Gastrocnemius medialis (tissue), 4 donors: ENCODE measurements around the gene TMEM8B. TPM values are rescaled to one million over a fixed set of nuclear protein-coding genes. Genes with fewer than 3 reads are reported as not detected.

Experiments
- ATAC-seq, 2 donors: fragments of 150-250 bp; one replicate each; pipeline ENCODE4 v1.9.1; 2016
- DNase-seq, 2 donors: peaks; one replicate each; pipeline ENCODE4 v3.0.0-alpha.2; 2019
- H3K27ac ChIP-seq, 4 donors: fragments of 200-600 bp; sonication (generic); 1 replicate in 1 of 4; 2 replicates in 3 of 4; pipeline ENCODE4 v1.5.1; 2016 to 2018; ENCODE audit warnings: mild to moderate bottlenecking in 2 of 4, moderate library complexity in 1 of 4
- H3K27me3 ChIP-seq, 3 donors: fragments of 200-600 bp; sonication (generic) in 2 of 3; 1 replicate in 1 of 3; 2 replicates in 2 of 3; pipeline versions ENCODE4 v1.5.1 to v1.6.0; 2016 to 2019; ENCODE audit warnings: mild to moderate bottlenecking in 1 of 3, moderate library complexity in 1 of 3
- H3K36me3 ChIP-seq, 2 donors: fragments of 200-600 bp; sonication (generic) in 1 of 2; one replicate each; pipeline ENCODE4 v1.5.1; 2017 to 2018
- H3K4me1 ChIP-seq, 2 donors: fragments of 200-600 bp; sonication (generic) in 1 of 2; one replicate each; pipeline ENCODE4 v1.5.1; 2016 to 2017; ENCODE audit warnings: mild to moderate bottlenecking in 2 of 2
- H3K4me3 ChIP-seq, 4 donors: fragments of 200-600 bp; sonication (generic) in 3 of 4; 1 replicate in 1 of 4; 2 replicates in 3 of 4; pipeline ENCODE4 v1.5.1; 2016 to 2019; ENCODE audit warnings: mild to moderate bottlenecking in 2 of 4
- H3K9me3 ChIP-seq, 3 donors: fragments of 200-600 bp; sonication (generic) in 2 of 3; 1 replicate in 1 of 3; 2 replicates in 2 of 3; pipeline ENCODE4 v1.5.1; 2016 to 2019
- CTCF ChIP-seq, 5 experiments: fragments of 450-650 bp in 3 of 5; fragments of 200-600 bp in 2 of 5; sonication (generic) in 2 of 5; IDR thresholded peaks in 4 of 5; conservative IDR thresholded peaks in 1 of 5; 1 replicate in 4 of 5; 2 replicates in 1 of 5; pipeline ENCODE4 v1.5.1; 2016 to 2019; ENCODE audit warnings: antibody characterized with exemption in 5 of 5, mild to moderate bottlenecking in 3 of 5, moderate library complexity in 3 of 5
- POLR2A ChIP-seq, 2 donors: fragments of 450-650 bp; IDR thresholded peaks; one replicate each; pipeline ENCODE4 v1.6.1; 2017; ENCODE audit warnings: antibody characterized with exemption in 2 of 2, mild to moderate bottlenecking in 2 of 2, moderate library complexity in 2 of 2
- in situ Hi-C, 4 donors: fragments of 200-750 bp; cut with MboI; loops; one replicate each; pipeline versions ENCODE4 v1.15.0 to v1.8.0; 2017; ENCODE audit warnings: low sequenced_read_pairs in 4 of 4
- intact Hi-C: fragments of 100-400 bp; cut with DNase I; formaldehyde crosslinking; loops from one replicate; pipeline ENCODE4 v1.15.1; 2023; ENCODE audit warnings: low total_unique reads
- total RNA-seq, 4 donors: library from RNA; depleted of rRNA; stranded (reverse); fragments of >200 nt; gene quantifications; one replicate each; pipeline versions ENCODE4 v1.1.0 to v1.2.3, GENCODE V29; 2016

TMEM8B gene
- total RNA-seq, 4 donors from 2014 or later = 1.9 to 6.4 (median 6.1) TPM

GRCh38 chr9:35856882-35857281 is 27.9 kb downstream of the TMEM8B start:
- H3K9me3 ChIP-seq = no peaks in the 10 kb centered on the region
- TF ChIP-seq CTCF (IDR thresholded peaks at IDR 0.05 in 4 of 5, conservative IDR thresholded peaks at IDR 0.05 in 1 of 5) (no peak), POLR2A (IDR thresholded peaks at IDR 0.05) (no peak)
- no peaks in the 10 kb centered on the region for H3K27me3 ChIP-seq
- intact Hi-C loops (no loop called here), in situ Hi-C loops (no loop called here)
- peaks cover 0 to 7% of the 10 kb centered on the region in 2 donors for H3K36me3 ChIP-seq
- H3K4me3 ChIP-seq = no peak overlapping the region
- ATAC-seq (no peak), DNase-seq (no peak)
- no peak overlapping the region for H3K27ac ChIP-seq
- H3K4me1 ChIP-seq = no peaks in the 10 kb centered on the region

- Histone ChIP-seq H3K9me3 (no peaks in the 10 kb centered on the region), H3K27me3 (peaks cover 0 to 8% (median 5%) of the 10 kb centered on the region in 3 donors), H3K36me3 (no peaks in the 10 kb centered on the region), H3K4me3 (no peak overlapping the region), H3K4me1 (no peaks in the 10 kb centered on the region), H3K27ac (no peak overlapping the region)
- TF ChIP-seq POLR2A (IDR thresholded peaks at IDR 0.05) (no peak), CTCF (IDR thresholded peaks at IDR 0.05 in 4 of 5, conservative IDR thresholded peaks at IDR 0.05 in 1 of 5) (no peak)
- intact Hi-C loops (no loop called here), in situ Hi-C loops (no loop called here)
- ATAC-seq (no peak), DNase-seq (no peak)
These were observed 29.4 kb downstream of the TMEM8B start for GRCh38 chr9:35858458-35858857.

- peaks cover 6 to 12% (median 8%) of the 10 kb centered on the region in 3 donors for H3K27me3 ChIP-seq
- no peak overlapping the region for H3K4me3 ChIP-seq
- H3K4me1 ChIP-seq = no peaks in the 10 kb centered on the region
- H3K27ac ChIP-seq = no peak overlapping the region
- intact Hi-C loops (no loop called here), in situ Hi-C loops (no loop called here)
- ATAC-seq (no peak), DNase-seq (no peak)
- TF ChIP-seq CTCF (IDR thresholded peaks at IDR 0.05 in 4 of 5, conservative IDR thresholded peaks at IDR 0.05 in 1 of 5) (no peak), POLR2A (IDR thresholded peaks at IDR 0.05) (no peak)
- H3K9me3 ChIP-seq = no peaks in the 10 kb centered on the region
- H3K36me3 ChIP-seq = no peaks in the 10 kb centered on the region
These were observed 30.4 kb downstream of the TMEM8B start for GRCh38 chr9:35859310-35859989.

- no peaks in the 10 kb centered on the region for H3K36me3 ChIP-seq
- TF ChIP-seq POLR2A (IDR thresholded peaks at IDR 0.05) (no peak), CTCF (IDR thresholded peaks at IDR 0.05 in 4 of 5, conservative IDR thresholded peaks at IDR 0.05 in 1 of 5) (no peak)
- H3K9me3 ChIP-seq = no peaks in the 10 kb centered on the region
- no peaks in the 10 kb centered on the region for H3K4me1 ChIP-seq
- intact Hi-C loops = no loop called here
- no peak for DNase-seq
- peaks cover 6 to 12% (median 8%) of the 10 kb centered on the region in 3 donors for H3K27me3 ChIP-seq
- no peak overlapping the region for H3K27ac ChIP-seq
- in situ Hi-C loops = no loop called here
- no peak overlapping the region for H3K4me3 ChIP-seq
- no peak for ATAC-seq
These were observed 30.9 kb downstream of the TMEM8B start for GRCh38 chr9:35859990-35860339.
